Natural killer cell treated with Interleukin-12 subunit alpha and Interleukin-12 subunit beta and Interleukin-15 and Interleukin-18, amount 100 ng/mL, for 72 hours (primary cell): ENCODE results near the gene SIRT7. TPM values are rescaled to one million over a fixed set of nuclear protein-coding genes. Genes with fewer than 3 reads are reported as not detected.

Source experiments
- ATAC-seq, 2 donors: fragments of 150-1000 bp; cut with Tn5 transposase in 1 of 2; sonication (Bioruptor Pico), chemical (Tn5 transposase) in 1 of 2; 2 replicates each; pipeline ENCODE4 v1.10.0; 2021
- DNase-seq: peaks from one replicate; pipeline ENCODE4 v3.0.0; 2022; ENCODE audit warnings: low spot score
- H3K27ac Mint-ChIP-seq, 2 donors: 1 replicate in 1 of 2; 2 replicates in 1 of 2; pipeline ENCODE4 v1.8.0; 2022; ENCODE audit warnings: mixed read lengths in 2 of 2, mild to moderate bottlenecking in 1 of 2, moderate library complexity in 1 of 2
- H3K27me3 Mint-ChIP-seq, 2 donors: 1 replicate in 1 of 2; 2 replicates in 1 of 2; pipeline ENCODE4 v1.8.0; 2022; ENCODE audit warnings: mixed read lengths in 2 of 2
- H3K36me3 Mint-ChIP-seq: one replicate; pipeline ENCODE4 v1.8.0; 2022; ENCODE audit warnings: mixed read lengths
- H3K4me1 Mint-ChIP-seq, 2 donors: 1 replicate in 1 of 2; 2 replicates in 1 of 2; pipeline ENCODE4 v1.8.0; 2022; ENCODE audit warnings: low read depth in 2 of 2, mixed read lengths in 2 of 2, mild to moderate bottlenecking in 1 of 2
- H3K4me3 Mint-ChIP-seq: one replicate; pipeline ENCODE4 v1.8.0; 2022; ENCODE audit warnings: mixed read lengths
- H3K9me3 Mint-ChIP-seq: 2 replicates; pipeline ENCODE4 v1.8.0; 2022; ENCODE audit warnings: mixed read lengths
- total RNA-seq, 2 donors: library from RNA; stranded (reverse); gene quantifications; one replicate each; pipeline ENCODE4 v1.2.3, GENCODE V29; 2022

SIRT7 gene, protein sequence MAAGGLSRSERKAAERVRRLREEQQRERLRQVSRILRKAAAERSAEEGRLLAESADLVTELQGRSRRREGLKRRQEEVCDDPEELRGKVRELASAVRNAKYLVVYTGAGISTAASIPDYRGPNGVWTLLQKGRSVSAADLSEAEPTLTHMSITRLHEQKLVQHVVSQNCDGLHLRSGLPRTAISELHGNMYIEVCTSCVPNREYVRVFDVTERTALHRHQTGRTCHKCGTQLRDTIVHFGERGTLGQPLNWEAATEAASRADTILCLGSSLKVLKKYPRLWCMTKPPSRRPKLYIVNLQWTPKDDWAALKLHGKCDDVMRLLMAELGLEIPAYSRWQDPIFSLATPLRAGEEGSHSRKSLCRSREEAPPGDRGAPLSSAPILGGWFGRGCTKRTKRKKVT
- 10 to 100 TPM; 69.4 to 77.6 TPM for total RNA-seq

- Mint-ChIP-seq H3K36me3 (peaks cover 6% of the 10 kb centered on the region), H3K27me3 (no peaks in the 10 kb centered on the region), H3K4me3 (peak within 1 kb of the TSS; percentile 92), H3K27ac (peak within 1 kb of the TSS; percentile 51 to 81), H3K9me3 (no peaks in the 10 kb centered on the region), H3K4me1 (peaks cover 17 to 29% of the 10 kb centered on the region in 2 donors)
- DNase-seq: peak; percentile 86
- ATAC-seq: peak; percentile 87 to 92
These were observed at the start of gene SIRT7 for GRCh38 chr17:81917565-81918332. SIRT7 (minus strand) TSS chr17:81918176; CDS start chr17:81918131, 45 bp downstream.

GRCh38 chr17:81967244-81967532, 49.2 kb upstream of the SIRT7 start:
- Mint-ChIP-seq H3K27me3 (peaks cover 11 to 12% of the 10 kb centered on the region in 2 donors), H3K4me3 (no peak overlapping the region), H3K36me3 (no peaks in the 10 kb centered on the region), H3K4me1 (peaks cover 0 to 3% of the 10 kb centered on the region in 2 donors), H3K9me3 (no peaks in the 10 kb centered on the region), H3K27ac (no peak overlapping the region)
- no peak for ATAC-seq
- DNase-seq: no peak

DNA sequence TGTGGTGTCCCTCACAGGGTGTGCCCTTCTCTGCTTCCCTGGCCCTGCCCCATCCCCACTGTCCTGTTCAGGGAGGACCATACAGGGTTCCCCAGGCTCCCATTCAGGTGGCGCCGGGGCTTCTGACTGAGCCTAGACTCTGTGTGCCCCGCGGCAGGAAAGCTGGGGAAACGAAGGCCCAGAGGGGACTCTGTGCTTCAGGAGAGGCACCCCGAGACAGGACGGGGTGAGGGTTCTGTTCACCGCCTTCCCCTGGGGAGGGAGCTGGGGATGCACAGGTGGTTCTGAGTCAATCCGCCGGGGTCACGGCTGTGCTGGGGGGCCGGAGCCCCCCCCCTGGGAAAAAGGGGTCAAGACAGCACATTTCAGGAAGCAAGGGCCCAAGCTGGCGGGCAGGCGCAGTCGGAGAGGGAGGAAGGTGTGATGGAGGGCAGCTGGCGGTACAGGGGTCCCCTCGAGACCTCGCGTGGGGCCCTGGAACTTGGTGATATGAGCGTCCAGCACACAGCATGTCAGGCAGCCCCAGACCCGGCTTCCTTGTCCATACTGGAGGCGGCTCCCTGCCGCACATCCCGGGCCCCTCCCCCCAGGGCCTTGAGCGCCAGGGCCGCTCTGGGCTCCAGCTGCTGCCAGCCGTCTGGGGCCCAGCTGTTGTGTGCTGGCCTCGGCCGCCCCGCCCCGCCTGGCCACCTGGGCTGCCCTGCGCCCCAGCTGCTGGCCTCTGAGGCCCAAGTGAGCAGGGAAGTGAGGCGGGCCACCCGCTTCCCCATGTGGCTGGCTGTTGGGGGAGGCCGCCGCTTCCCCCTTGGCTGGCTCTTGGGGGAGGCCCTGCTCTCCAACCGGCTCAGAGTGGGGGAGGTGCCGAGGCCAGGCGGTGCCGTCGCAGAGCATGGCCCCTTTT, 48.6 kb upstream of the SIRT7 start:
- H3K36me3 Mint-ChIP-seq: no peaks in the 10 kb centered on the region
- no peak overlapping the region for H3K4me3 Mint-ChIP-seq
- peaks cover 0 to 3% of the 10 kb centered on the region in 2 donors for H3K4me1 Mint-ChIP-seq
- DNase-seq: no peak
- ATAC-seq: no peak
- H3K9me3 Mint-ChIP-seq: no peaks in the 10 kb centered on the region
- H3K27me3 Mint-ChIP-seq: peaks cover 11 to 12% of the 10 kb centered on the region in 2 donors
- no peak overlapping the region for H3K27ac Mint-ChIP-seq

GRCh38 chr17:81964081-81964849, 46.3 kb upstream of the SIRT7 start:
- Mint-ChIP-seq H3K4me3 (no peak overlapping the region), H3K9me3 (no peaks in the 10 kb centered on the region), H3K4me1 (peaks cover 0 to 3% of the 10 kb centered on the region in 2 donors), H3K36me3 (no peaks in the 10 kb centered on the region), H3K27ac (no peak overlapping the region), H3K27me3 (peaks cover 11 to 12% of the 10 kb centered on the region in 2 donors)
- DNase-seq: no peak
- no peak for ATAC-seq

DNA sequence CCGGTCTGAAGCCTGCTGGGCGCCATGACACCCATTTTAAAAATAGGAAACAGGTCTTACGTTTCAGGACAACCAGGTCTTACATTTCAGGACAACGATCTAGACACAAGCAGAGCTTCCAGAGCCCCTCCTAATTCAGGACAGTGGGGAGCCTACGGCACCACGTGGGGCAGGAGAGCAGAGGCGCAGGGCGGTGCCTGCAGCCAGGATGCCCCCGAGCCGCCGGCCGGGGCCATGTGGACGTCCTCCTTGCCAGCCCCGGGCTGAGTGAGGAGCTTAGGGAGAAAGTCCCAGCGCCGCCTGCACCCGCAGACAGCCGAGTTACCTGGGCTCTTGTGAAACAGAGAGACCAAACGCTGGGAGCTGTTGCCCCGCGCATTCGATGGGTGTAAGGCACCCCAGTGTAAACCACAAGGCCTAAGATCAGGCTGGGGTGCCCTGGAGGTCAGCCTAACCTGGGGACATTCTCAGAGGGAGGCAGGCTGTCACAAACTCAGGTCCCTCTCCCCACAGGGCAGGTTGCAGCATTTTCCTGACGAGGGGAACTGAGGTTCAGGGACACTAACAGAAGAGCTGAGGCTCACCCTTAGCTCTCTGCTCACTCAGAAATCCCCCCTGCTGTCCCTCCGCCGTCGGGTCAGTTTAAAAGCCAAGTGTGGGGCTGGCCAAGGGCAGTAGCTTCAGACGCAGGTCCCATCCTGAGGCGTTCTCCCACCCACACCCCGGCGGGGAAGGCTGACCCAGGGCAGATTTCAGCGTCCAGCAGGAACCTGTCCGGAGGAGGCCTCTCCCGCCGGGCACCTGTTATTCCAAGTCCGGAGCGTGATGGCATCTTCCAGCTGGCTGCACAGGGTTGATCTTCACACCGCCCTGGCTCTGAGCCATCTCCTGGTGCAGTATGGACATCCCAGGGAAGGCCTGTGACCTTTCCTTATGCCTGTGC, 44.8 kb upstream of the SIRT7 start:
- no peak for ATAC-seq
- H3K27me3 Mint-ChIP-seq: peaks cover 18 to 21% of the 10 kb centered on the region in 2 donors
- no peak overlapping the region for H3K27ac Mint-ChIP-seq
- H3K4me1 Mint-ChIP-seq: peaks cover 0 to 3% of the 10 kb centered on the region in 2 donors
- H3K4me3 Mint-ChIP-seq: peak overlapping the region; percentile 20
- H3K9me3 Mint-ChIP-seq: no peaks in the 10 kb centered on the region
- no peak for DNase-seq
- no peaks in the 10 kb centered on the region for H3K36me3 Mint-ChIP-seq

DNA sequence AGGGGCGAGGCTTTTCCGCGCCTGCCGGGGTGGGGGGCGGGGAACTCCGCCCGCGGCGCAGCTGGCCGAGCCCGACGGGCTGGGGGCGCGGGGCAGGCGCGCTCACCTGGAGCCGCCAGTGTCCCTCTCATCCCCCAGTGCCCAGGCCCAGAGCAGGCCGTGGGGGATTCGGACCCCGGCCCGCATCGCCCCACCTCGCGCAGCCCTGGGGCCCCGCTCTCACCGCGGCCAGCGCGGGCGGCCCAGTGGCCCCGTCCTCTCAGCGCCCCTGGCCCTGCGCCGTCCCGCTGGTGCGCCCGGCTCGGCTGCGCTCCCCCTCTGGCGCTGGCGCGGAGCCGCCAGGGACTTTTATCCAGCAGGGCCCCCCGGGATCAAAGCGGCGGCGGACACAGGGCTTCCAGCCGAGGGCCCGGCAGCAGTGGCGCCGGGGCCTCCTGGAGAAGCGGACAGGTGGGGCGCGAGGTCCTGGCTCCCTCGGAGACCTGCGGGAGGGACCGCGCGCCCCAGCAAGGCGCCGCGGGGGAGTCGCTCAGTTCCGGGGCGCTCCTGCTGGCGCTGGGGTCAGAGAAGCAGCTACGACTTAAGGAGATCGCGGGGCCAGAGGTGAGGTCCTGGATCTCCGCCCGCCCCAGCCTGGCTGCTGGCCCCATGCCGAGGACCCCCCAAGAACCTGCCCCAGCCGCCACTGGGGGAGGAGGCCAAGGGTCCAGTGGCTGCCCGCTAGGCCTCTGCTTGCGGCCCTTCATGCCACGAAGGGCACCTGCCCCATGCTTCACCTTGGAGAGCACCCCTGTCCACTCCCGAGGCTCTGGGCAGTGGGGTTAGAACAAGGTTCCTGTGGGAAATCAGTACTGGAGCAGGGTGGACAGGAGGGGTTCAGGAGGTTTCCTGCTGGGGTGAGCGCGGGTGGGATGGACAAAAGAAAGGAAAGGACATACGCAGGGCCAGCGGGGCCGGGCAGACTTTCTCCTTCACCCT, 43.8 kb upstream of the SIRT7 start:
- no peaks in the 10 kb centered on the region for H3K9me3 Mint-ChIP-seq
- peaks cover 0 to 6% of the 10 kb centered on the region in 2 donors for H3K4me1 Mint-ChIP-seq
- no peak for ATAC-seq
- no peak for DNase-seq
- H3K4me3 Mint-ChIP-seq: peak overlapping the region; percentile 20
- peaks cover 21 to 23% of the 10 kb centered on the region in 2 donors for H3K27me3 Mint-ChIP-seq
- no peak overlapping the region for H3K27ac Mint-ChIP-seq
- no peaks in the 10 kb centered on the region for H3K36me3 Mint-ChIP-seq

DNA sequence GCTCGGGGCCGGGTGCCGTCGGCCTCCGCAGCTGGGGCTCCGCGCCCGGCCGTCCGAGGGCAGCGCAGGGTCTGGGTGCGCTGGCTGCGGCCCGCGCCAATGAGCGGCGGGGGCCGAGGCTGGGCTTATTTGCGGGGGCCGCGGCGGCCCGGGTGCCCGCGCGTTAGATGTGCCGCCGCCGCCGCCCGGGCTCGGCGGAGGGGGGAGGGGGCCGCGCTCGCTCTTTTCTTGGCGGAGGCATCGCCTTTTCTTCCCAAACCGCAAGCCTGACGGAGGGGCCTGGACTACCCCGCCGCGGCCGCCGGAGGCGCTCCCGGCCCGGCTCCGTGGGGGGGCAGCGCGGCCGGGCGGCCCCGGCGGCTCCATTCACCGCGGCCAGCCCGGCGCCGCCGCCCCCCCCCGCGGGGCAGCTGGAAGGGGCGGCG, 43.1 kb upstream of the SIRT7 start, which contains the start of gene NOTUM:
Gene NOTUM (minus strand): TSS at position 101 of the 425 bp plus-strand sequence. CDS start 278 bp downstream, outside the sequence.
- ATAC-seq: no peak
- no peak within 1 kb of the TSS for H3K4me3 Mint-ChIP-seq

DNA sequence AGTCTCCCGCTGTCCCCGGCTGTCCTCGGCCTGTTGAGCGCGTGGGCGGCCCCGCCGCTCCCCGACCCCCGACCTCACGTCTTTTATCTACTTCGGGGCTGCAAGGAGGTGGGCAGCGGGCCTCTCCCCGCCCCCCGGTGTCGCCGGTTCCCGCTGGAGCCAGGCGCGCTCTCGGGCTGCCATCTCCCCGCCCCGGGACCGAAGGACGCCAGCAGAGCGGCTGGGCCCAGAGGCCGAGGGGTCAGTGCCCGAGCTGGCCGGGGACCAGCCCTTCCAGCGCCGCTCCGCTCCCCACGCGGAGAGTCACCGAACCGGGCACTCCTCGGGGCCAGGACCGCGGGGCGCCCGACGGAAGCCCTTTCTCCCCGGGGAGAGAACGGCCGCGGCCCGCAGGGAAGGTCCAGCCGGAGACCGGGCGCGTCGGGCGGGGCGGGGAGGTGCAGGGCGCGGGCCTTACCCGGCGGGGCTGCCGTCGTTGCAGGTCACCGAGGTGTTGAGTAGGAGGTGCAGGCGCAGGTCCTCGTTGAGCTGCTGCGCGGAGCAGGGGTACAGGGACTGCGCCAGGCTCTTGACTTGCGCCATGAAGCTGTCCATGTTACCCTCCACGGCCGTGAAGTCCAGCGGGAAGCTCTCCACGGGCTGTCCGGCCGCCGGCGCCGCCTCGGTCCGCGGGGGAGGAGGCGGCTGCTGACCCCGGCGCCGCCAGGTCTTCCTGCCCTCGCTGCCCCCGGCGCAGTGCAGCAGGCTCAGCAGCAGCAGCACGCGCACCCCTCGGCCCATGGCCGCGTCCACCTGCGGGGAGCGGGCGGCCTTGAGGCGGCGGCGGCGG, 42.4 kb upstream of the SIRT7 start:
- peaks cover 20 to 21% of the 10 kb centered on the region in 2 donors for H3K27me3 Mint-ChIP-seq
- H3K4me3 Mint-ChIP-seq: no peak overlapping the region
- no peak overlapping the region for H3K27ac Mint-ChIP-seq
- H3K9me3 Mint-ChIP-seq: no peaks in the 10 kb centered on the region
- no peak for DNase-seq
- ATAC-seq: no peak
- H3K4me1 Mint-ChIP-seq: peaks cover 0 to 6% of the 10 kb centered on the region in 2 donors
- no peaks in the 10 kb centered on the region for H3K36me3 Mint-ChIP-seq

More for the DNA sequence above, 43.1 kb upstream of the SIRT7 start, which contains the start of gene NOTUM:
- H3K27ac Mint-ChIP-seq: no peak within 1 kb of the TSS
- H3K9me3 Mint-ChIP-seq: no peaks in the 10 kb centered on the region
- H3K4me1 Mint-ChIP-seq: peaks cover 0 to 6% of the 10 kb centered on the region in 2 donors
- H3K27me3 Mint-ChIP-seq: peaks cover 20 to 21% of the 10 kb centered on the region in 2 donors
- DNase-seq: no peak
- no peaks in the 10 kb centered on the region for H3K36me3 Mint-ChIP-seq

- DNase-seq (peak; percentile 82), ATAC-seq (peak; percentile 90 to 94)
- Mint-ChIP-seq H3K4me1 (peaks cover 0 to 6% of the 10 kb centered on the region in 2 donors), H3K27ac (no peak overlapping the region), H3K27me3 (peaks cover 15 to 20% of the 10 kb centered on the region in 2 donors), H3K9me3 (no peaks in the 10 kb centered on the region), H3K36me3 (no peaks in the 10 kb centered on the region), H3K4me3 (peak overlapping the region; percentile 55)
These were observed 41.6 kb upstream of the SIRT7 start for GRCh38 chr17:81959362-81960129.
